GM19438 (cell line): Measurements from ENCODE around the gene LMOD1.
"Not testable (repeated sequence)": the region's sequence is repeated elsewhere in the genome, so short reads cannot be mapped to it uniquely, and the experiment has no call there.

Source experiments
- ATAC-seq: cut with Tn5 transposase; IDR thresholded peaks from one replicate; pipeline ENCODE4 v1.9.1; 2021; ENCODE audit warnings: low read depth; ENCODE audit not compliant: unreplicated experiment

The LMOD1 gene

GRCh38 chr1:201917362-201918033 lies 28.9 kb downstream of the LMOD1 start:
- no peak for ATAC-seq

- no peak for ATAC-seq
These were observed 29.6 kb downstream of the LMOD1 start for GRCh38 chr1:201916649-201917249.

GRCh38 chr1:201914456-201915235 lies 31.7 kb downstream of the LMOD1 start:
- ATAC-seq = no peak

DNA sequence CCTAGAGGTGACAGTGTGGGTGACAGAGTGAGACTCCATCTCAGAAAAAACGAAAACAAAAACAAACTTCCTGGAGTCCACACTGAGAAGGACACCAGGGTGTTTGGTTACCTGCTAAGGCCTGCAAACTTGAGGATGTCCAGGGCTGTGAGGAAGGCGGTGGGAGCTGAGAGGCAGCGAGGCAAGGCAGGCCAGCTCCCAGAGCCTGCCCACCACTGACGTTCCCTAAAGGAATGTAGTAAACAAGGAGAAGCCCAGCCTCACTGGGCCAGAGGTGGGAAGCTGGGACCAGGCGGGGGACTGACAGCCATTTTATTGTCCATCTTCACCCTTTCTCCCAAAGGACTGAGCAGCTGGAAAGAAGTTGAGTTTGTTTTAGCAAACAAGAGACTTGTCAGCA lies 33.5 kb downstream of the LMOD1 start:
- no peak for ATAC-seq

DNA sequence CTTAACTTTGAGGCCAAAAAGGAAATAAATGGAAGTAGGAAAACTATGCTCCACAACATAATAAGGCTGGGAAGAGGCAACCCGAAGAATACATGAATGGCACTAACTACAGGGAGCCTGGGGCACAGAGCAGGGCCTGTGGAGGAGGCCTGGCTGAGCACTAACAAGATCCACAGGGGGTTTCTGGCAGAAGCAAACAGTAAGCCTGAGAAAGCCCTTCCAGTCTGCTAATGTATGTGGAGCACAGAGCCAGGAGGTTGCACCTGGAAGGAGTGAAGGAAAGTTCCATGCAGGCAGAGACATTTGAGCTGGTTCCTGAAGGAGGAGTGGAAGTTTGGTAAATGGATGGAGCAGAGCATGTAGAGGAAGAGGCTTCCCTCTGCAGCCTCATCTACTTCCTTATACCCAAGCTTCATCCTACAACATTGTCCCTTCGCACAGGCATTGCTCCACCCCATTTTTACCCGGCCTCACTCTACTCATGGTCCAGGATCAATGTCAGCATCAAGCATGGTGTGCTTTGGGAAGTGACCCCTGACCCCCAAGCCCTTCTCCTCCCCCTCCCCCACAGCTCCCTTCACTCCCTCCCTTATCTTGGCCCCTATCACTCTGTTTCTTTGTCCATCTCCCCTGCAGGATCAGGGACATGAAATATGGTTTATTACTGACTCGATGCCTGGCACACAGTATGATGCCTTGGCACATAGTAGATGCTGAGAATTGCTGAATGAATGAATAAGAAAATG lies 34.3 kb downstream of the LMOD1 start:
- no peak for ATAC-seq

- ATAC-seq = no peak
These were observed 38.7 kb downstream of the LMOD1 start for GRCh38 chr1:201907621-201908020.

- ATAC-seq = no peak
These were observed 40.0 kb downstream of the LMOD1 start for GRCh38 chr1:201906336-201906735.

DNA sequence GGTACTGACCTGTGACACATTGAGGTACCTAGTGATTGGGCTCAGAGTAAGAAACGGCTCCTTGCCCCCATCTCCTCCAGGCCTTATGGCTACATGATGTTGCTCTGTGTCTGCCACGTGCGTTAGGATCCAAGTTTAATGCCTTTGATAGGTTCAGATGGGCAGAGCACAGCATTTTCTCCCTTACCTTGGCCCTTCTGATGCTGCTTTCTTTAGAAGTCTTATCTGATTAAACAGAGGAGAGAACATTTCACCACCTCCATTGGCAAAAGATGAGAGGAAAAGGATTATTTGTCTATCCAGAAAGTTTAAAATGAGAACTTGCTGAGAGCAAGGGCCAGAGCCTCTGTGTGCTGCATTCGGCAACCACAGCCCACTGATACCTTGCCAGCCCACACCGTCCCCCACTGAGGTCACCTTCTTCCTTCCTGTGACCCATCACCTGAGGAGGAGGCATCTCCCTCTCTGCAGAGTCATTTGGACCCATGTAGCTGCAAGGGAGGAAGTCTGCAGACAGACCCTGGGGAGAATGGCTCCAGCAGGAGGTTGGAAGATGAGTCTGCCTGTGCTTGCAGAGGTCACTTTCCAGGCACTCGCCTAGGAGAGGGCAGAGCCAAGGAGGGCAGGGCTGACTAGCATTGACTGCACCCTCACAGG lies 41.0 kb downstream of the LMOD1 start:
- ATAC-seq = no peak

- no peak for ATAC-seq
These were observed 41.8 kb downstream of the LMOD1 start for GRCh38 chr1:201904579-201904978.

DNA sequence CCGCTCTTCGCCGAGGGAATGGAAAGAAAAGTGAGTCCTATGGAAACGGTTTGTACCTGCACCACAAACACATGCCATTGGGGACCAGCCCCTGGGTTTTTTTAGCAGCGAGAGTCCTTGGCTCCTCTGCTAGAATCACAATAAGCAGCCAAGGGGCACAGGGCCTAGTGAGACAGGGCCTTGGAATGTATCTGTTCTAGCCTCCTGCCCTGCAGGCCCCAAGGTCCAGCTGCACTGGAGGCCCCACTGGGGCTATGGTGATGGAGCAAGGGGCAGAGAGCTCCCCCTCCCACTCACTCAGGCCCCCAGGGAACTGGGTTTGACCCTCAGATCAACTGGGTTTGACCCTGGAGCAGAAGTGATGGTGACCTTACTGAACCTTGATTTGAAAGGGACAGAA lies 43.2 kb downstream of the LMOD1 start:
- no peak for ATAC-seq

- no peak for ATAC-seq
These were observed 44.1 kb downstream of the LMOD1 start for GRCh38 chr1:201902198-201902597.

- not testable (repeated sequence) for ATAC-seq
These were observed 45.3 kb downstream of the LMOD1 start for GRCh38 chr1:201901036-201901435.

GRCh38 chr1:201900476-201900875 lies 45.9 kb downstream of the LMOD1 start:
- ATAC-seq = no peak

GRCh38 chr1:201899683-201900429 lies 46.5 kb downstream of the LMOD1 start:
- no peak for ATAC-seq

GRCh38 chr1:201898992-201899391 lies 47.4 kb downstream of the LMOD1 start:
- no peak for ATAC-seq

DNA sequence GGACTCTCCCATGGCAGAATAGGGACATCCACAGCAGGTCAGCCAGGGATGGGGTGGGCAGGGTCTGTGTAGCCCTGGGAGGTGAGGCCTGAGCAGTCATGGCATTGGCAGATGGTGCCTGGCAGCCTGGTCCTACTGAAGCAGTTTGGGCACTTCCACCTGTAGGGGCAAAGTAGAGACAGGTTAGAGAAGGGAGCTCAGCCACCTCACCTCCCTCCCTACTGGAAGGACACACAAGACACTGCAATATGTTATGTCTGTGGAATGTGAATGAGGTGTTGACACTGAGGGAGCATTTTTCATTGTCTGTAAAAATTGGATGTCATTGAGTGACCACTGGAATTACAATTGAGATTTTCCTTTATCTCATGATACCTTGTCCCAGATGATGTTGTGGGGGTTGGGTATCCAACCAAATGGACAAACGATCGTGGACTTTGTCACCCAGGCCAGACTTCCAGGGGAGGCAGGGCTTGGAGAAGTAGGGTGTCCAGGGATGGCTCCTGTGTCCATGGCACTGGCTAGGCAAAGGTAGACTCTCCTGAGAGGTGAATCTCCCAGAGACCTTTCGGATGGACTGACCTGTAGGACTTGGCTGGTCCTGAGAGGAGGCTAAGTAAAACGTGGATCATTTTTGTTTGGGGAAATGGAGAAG lies 48.0 kb downstream of the LMOD1 start:
- ATAC-seq = no peak

GRCh38 chr1:201896951-201897391 lies 49.4 kb downstream of the LMOD1 start:
- ATAC-seq = no peak

GRCh38 chr1:201895913-201896807 lies 50.2 kb downstream of the LMOD1 start:
- ATAC-seq = peak; percentile 80
